ENCODE data around the gene ZMYM4. TPM values are rescaled to one million over a fixed set of nuclear protein-coding genes. Genes with fewer than 3 reads are reported as not detected.

The ZMYM4 gene
- polyA plus RNA-seq, 1 experiment, result 58.3 TPM

DNA sequence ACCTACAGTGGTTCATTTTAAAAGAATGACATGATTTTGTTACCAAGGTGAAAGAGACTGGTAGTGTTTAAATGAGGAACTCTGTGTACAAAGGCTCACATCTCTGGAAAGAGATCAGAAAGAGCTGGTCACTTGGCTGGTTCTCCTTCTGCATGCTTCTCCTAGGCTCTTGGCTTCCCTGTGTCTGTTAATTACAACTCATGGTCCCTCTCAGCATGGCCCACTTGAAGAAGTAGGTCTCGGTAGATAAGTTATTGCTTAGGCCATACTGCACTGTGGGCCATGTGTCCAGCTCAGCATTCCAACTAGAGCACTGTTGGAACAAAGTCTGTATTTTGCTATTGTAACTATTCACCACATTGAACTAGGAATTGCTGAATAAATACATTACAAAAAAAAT, 197.6 kb downstream of the ZMYM4 start:
- H3K27ac ChIP-seq (ENCODE audit: low read depth, low read length), result no peak overlapping the region
- no peaks in the 10 kb centered on the region for H3K27me3 ChIP-seq (ENCODE audit: control insufficient read depth, insufficient read depth, low read length)
- no peak for DNase-seq (ENCODE audit: low read depth, low spot score)
- peaks cover 6% of the 10 kb centered on the region for H3K9me3 ChIP-seq (ENCODE audit: control insufficient read depth, insufficient read depth, low read length)
- ChIA-PET POLR2A (interaction anchor here (0.8 kb wide), 1 partner anchor 9 kb away, joined by 8 read pairs; no protein-coding TSS in a partner anchor), CTCF (interaction anchor here (1.1 to 2.2 kb wide), 3 partner anchors 15 to 264 kb away, joined by 3 to 20 read pairs (median 8); no protein-coding TSS in a partner anchor)
- H3K4me3 ChIP-seq (ENCODE audit: low read depth, low read length), result no peak overlapping the region
- TF ChIP-seq CTCF (IDR thresholded peaks at IDR 0.05; ENCODE audit: low read depth, low read length), result no peak

DNA sequence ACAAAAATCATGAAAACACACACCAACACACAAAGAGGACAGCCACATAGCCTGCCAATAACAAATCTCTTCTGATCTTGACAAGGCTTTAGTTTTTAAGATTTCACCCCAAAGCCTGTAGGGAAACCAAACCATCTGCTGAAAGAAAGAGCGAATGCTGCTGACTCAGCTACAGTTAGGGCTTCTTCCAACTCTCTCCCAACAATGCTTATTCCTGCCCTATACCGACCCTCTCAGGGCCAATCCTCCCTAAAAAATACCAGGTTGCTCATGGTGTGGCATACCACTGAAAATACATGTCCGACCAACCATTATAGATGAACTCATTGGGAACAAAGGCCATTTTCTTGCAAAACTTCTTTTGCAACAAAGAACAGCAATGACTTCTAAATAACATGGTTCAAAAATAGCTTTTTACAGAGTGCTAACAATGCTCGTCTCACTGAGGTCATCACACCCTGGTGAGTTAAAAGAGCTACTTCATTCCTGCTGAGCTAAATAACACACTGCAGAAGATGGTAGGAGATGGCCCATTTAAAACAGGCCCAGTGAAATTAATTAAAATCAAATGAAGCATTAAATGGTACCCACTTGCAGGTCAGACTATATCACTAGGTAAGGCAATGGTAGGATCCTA, 202.6 kb downstream of the ZMYM4 start:
- TF ChIP-seq CTCF (IDR thresholded peaks at IDR 0.05; ENCODE audit: low read depth, low read length), result no peak
- H3K27ac ChIP-seq (ENCODE audit: low read depth, low read length), result no peak overlapping the region
- H3K27me3 ChIP-seq (ENCODE audit: control insufficient read depth, insufficient read depth, low read length), result no peaks in the 10 kb centered on the region
- ChIA-PET CTCF (interaction anchor here (0.6 to 1.2 kb wide), 2 partner anchors 18 to 97 kb away, joined by 5 to 9 read pairs; no protein-coding TSS in a partner anchor), POLR2A (no interaction called here)
- no peaks in the 10 kb centered on the region for H3K9me3 ChIP-seq (ENCODE audit: control insufficient read depth, insufficient read depth, low read length)
- no peak for DNase-seq (ENCODE audit: low read depth, low spot score)
- no peak overlapping the region for H3K4me3 ChIP-seq (ENCODE audit: low read depth, low read length)

Small RNAs within 50 kb of the gene (small RNA-seq; reads per million reads assigned to genes)
- gene RF00091 (ENCODE audit: insufficient read length, low read depth), result not detected

Other genes with a start within 250 kb of the ZMYM4 start
- gene ZMYM6, start 236.8 kb upstream of the ZMYM4 start, polyA plus RNA-seq (2011; rRNA removed), result 12.1 and 12.2 TPM in 2 replicates
- 9.7 and 12.9 TPM in 2 replicates for gene ZMYM1, start 189.3 kb upstream of the ZMYM4 start, polyA plus RNA-seq (2011; rRNA removed)
- gene SFPQ, start 75.6 kb upstream of the ZMYM4 start, polyA plus RNA-seq (2011; rRNA removed), result 107 and 126 TPM in 2 replicates